Dermis blood vessel endothelial cell (primary cell): ENCODE data around the gene ARHGEF33. TPM values are rescaled to one million over a fixed set of nuclear protein-coding genes. Genes with fewer than 3 reads are reported as not detected.
"Not testable (repeated sequence)": the region's sequence is repeated elsewhere in the genome, so short reads cannot be mapped to it uniquely, and the experiment has no call there.

Source experiments
- DNase-seq: peaks from one replicate; pipeline ENCODE4 v3.0.0; 2010
- total RNA-seq: library from RNA; depleted of rRNA; stranded (reverse); fragments of >200 nt; gene quantifications from 2 replicates; pipeline ENCODE4 v1.2.3, GENCODE V29; 2014

Gene ARHGEF33
- total RNA-seq, 1 donor from 2014 or later, result 0.34 TPM

- no peak for DNase-seq
These were observed 21.5 kb downstream of the ARHGEF33 start for GRCh38 chr2:38911191-38911590.

DNA sequence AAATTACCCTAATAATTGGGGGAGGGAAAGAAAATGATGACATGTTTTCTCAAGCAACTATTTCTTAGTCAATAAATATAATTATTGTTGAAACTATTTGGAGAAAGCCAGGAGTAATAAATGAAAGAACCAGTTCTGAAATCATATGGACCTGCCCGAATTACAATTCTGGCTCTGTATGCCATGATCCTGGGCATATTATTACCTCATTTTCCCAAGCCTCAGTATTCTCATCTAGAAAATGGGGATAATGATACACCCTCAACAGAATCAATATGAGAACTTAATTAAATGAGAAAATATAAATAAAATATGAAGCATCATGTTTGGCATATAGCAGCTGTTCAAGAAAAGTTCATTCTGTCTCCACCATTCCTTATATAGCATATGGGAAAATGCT is 22.9 kb downstream of the ARHGEF33 start:
- DNase-seq, result no peak

DNA sequence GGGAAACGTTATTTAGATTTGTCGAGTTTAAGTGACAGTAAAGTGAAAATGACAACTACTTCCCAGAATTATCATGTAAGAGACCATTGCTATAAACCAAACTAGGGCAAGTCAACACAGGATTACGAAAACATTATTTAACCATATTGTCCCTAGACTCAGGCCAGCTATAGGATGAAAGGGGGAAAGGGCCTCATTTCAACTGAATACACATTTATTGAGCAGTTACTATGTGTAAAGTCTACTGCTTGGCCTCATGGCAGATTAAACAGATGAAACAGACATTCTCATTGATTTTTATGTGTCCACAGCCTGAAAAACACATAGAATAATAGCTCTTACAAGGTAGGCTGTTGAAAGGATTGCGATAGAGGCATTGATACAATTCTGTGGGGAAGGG is 32.7 kb downstream of the ARHGEF33 start:
- no peak for DNase-seq

DNA sequence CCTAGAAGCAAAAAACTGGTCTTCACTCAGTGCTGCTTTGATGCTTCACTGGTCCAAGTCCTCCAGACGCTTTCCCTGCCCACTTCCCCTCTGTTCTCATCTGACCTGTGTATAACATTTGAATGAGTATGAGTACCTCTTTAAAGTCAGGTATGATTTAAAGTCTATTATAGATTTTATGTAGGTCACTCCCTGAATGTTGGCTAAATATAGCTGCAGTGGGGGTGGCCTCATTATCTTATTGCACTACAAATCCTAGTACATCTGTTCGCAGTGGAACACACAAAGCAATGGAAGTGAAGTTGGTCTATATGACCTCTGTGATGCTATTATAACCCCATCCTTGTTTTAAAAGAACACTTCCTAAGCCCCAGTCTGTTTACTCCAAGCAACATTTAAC is 33.2 kb downstream of the ARHGEF33 start:
- DNase-seq, result no peak

DNA sequence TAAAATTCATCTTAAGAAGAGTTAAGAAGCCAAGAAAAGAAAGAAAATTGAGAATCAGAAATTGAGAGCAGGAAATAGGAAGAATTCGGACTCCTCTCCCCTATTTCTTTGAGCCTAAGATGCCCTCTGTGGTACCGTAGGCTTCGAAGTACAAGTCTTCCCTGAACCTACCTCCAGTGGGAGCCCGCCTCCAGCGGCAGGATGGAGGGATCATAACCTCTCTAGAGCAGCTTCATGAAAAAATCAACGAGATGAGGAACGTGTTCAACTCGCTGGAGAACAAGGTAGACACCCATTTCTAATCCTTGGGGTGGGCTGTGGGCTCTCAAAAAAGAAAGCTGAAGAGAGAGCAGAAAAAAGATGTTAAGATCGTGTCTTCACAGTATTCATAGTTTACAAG is 36.3 kb downstream of the ARHGEF33 start:
- DNase-seq, result no peak

- DNase-seq, result no peak
These were observed 40.9 kb downstream of the ARHGEF33 start for GRCh38 chr2:38930600-38930999.

- DNase-seq, result no peak
These were observed 42.9 kb downstream of the ARHGEF33 start for GRCh38 chr2:38932586-38932985.

DNA sequence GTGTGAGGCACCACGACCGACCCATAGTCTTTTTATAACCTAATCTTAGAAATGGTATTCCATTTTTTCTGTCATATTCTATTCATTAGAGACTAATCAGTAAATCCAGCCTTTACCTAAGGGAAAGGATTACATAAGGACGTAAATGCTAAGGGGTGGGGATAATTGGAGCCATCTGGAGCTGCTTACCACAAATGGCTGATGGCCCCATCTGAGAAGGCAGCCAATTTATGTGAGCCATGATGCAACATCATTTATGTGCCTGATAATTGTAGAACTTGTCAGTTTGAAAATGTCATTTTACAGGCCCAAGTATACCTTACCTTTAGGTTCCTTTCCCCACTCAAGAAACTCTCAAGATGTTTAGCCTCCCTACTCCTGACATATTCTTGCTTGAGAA is 44.0 kb downstream of the ARHGEF33 start:
- DNase-seq, result no peak

DNA sequence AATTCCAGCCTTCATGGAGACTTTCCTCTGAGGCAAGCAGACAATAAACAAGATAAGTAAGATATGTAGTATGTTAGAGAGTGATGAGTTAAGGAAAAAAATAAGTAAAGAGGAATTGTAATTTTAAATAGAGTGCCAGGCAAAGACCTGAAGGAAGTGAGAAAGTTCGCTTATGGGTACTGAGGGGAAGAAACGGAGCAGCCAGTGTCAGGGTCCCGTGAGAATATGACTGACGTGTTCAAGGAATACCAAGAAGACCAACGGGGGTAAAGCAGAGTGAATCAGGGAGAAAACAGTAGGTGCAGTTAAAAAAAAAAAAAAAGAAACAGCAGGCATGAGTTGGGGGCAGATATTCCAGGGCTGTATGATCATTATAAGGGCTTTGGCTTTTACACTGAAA is 45.1 kb downstream of the ARHGEF33 start:
- DNase-seq, result no peak

DNA sequence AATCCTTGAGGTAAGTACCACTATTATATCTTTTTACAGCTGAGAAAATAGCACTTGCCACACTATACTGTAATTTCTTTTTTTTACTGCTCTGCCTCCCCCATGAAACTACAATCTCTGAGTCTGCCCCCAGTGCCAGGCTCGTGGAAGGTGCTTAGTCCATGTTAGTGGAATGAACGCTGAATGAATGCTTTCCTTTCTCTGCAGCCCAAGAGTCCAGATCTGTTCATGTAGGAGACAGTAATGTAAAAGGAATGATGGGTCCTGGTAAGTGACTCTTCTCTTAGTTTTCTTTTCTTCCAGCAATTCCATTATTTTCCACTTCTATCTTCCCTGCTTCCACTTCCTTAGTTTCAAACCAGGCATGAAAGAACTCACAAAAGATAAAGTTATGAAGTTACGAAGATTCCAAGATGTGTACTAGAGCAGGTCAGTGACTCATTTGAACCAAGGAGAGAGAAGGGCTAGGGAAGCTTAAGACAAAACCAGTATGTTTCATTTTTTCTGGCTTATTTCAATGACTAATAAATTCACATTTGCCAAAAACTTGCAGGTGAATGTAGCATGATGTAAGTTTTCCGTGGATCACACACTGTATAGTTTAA is 46.0 kb downstream of the ARHGEF33 start:
- no peak for DNase-seq

DNA sequence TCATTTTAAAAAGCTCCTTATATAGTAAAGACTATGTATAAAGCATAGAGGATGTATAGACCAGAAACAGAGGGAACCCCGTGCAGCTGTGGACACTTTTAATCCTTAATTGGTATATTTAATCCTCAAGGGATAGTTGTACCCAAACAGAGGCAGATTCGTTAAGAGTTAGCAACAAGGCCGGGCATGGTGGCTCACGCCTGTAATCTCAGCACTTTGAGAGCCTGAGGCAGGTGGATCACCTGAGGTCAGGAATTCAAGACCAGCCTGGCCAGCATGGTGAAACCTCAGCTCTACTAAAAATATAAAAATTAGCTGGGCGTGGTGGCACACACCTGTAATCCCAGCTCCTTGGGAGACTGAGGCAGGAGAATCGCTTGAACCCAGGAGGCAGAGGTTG is 46.8 kb downstream of the ARHGEF33 start:
- DNase-seq, result not testable (repeated sequence)

DNA sequence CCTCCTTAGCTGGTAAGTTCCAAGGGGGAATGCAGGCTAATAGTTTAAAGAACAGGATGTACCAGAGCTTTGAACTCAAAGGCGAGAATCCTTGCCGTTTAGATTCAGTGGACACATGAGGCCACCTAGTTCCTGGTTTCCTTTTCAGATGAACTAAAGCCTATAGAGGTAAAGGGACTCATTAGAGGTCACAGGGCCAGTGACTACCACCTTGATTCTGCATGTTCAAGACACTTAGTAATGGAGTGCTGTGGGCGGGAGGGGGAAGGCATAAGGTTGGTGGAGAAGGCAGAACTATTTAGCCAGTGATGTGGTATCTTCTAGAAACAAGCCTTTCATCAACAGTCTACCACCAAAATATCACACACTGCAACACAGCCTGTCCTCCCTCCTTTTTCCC is 47.9 kb downstream of the ARHGEF33 start:
- no peak for DNase-seq

GRCh38 chr2:38940746-38941145 is 51.1 kb downstream of the ARHGEF33 start:
- DNase-seq, result no peak

GRCh38 chr2:38943784-38944183 is 54.1 kb downstream of the ARHGEF33 start:
- DNase-seq, result no peak

DNA sequence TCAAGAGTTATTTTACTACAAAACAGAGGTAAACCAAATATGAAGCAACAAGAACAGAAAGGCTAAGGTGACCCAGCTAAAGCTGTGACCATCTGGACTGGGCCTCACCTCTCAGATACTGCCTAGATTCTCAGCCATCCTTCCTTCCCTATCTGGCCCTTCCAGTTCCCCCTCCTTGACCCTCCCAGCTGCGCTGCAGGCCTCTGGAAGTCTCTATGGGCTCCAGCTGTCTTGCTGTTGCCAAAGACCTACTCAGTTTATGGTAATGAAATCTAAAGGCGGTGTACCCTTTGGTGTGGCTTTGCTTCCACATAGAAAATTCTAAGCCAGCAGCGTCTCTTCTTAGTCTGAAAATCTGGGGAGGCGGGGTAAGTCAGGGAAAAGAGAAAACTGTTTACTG is 55.7 kb downstream of the ARHGEF33 start:
- no peak for DNase-seq

GRCh38 chr2:38945911-38946310 is 56.2 kb downstream of the ARHGEF33 start:
- DNase-seq, result no peak

DNA sequence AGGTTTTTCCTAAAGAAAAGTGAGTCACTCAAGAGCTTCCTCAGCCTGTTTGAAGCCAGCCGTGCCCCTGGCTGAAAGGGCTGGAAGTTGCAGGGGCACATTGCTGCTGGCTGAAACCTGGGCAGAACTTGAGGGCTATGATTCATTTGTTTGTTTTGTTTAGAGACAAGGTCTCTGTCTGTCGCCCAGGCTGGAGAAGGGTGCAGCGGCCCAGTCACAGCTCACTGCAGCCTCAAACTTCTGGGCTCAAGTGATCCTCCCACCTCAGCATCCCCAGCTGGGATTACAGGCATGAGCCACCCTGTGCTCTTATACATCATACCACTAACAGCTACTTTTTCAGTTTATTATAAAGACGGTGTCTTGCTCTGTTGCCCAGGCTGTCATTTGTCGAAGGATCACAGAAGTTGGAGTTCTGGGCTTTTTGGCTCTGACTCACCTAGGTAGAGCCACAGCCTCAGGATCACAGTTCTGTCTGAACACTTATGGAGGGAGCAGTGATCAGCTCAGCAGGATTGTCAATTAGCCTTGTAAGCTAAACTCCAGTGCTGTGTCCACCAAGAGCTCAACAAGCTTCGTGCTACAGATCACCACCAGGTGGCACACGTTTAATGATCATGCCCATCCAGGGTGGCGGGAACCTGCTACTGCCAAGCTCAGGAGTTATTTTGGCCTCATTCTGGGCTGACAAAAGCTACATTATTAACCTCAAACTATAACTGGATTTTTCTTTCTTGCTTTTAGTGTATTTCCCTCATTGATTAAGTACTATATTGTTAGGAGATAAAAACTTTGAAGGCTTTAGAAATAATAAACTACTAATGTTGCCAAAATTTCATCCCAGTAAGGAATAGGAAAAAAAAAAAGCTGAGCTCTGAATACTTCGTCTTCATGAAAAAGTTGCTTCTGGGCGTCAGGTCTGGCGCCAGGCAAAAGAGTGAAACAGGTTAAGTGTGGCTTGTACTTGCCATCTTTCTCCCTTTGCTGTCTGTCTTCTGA is 57.9 kb downstream of the ARHGEF33 start:
- DNase-seq, result peak; percentile 90

DNA sequence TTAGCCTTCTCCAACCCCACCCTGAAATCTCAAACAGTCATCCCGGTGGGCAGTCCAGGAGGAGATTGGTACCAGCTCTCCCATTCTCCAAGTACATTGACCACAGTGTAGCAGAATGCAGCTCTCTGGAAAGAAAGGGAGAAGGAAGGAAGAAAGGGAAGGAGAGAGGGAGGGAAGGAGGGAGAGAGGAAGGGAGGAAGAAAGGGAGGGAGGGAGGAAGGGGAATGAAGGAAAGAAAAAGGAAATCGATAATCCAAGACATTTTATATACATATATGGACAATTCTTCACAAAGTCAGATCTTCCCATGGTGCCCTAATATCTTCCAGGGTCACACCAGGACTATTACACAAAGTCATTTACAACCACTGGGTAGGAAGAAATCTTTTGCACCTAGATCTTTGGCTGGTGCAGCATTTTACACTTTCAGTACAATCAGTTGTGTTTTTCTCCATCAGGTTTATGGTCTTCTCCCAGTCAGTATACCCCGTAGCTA is 58.8 kb downstream of the ARHGEF33 start:
- no peak for DNase-seq

DNA sequence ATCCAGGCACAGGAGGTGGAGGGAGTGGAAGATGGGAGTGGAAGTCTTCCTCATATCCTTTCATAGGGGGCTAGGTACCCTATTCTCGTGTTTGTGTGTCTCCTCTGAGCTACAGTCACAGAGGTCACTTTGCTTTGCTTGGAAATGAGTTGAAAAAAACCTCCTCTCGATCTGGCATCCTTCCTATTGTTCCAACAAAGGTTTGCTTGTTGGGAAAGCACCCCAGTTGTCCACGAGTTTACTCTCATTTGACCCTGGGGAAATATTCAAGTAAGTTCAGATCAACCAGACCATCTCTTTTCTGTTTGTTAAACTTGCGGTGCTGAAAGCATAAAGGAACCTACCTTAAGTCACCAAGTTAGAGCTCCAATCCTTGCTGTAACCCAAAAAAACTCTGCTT is 59.3 kb downstream of the ARHGEF33 start:
- DNase-seq, result no peak

GRCh38 chr2:38951766-38952165 is 62.1 kb downstream of the ARHGEF33 start:
- no peak for DNase-seq

- no peak for DNase-seq
These were observed 68.3 kb downstream of the ARHGEF33 start for GRCh38 chr2:38957972-38958371.

DNA sequence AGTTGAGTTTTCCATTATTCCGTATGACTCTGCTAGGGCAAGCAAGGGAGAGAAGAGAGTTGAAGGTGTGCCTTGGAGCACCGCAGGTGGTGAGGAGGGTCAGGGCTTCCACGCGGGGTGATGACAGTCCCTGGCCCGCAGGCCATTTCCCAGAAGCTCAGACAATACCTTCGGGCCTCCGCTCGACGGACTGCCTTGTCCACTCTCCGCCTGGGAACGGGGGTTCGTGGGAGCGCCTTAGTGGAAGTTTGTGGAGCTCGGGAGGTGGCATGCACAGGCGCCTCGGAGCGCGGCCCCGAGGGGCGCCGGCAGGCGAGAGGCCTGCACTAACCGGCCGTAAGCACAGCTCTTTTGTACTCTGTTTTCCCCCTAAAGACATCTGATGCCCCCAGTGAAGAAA is 69.8 kb downstream of the ARHGEF33 start:
- DNase-seq, result no peak

- peak; percentile 94 for DNase-seq
These were observed 70.4 kb downstream of the ARHGEF33 start for GRCh38 chr2:38959938-38960608.
